Measurements from ENCODE around the gene JAM2.

The JAM2 gene

DNA sequence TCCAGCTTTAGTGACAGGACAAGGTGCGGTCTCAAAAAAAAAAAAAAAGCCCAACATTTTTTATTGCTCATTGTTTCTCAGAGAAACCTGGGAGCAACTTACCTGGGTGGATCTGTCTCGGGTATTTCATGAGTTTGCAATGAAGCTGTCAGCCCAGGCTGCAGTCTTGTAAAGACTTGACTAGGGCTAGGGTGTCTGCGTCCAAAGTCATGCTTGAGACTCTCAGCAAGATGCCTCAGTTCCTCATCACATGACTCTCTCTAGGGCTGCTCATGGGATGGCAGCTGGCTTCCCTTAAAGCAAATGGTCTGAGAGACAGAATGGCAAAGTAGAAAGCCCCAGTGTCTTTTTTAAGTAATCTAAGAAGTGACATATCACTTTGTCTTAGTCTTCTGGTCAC, 103.8 kb downstream of the JAM2 start:
- H3K36me3 ChIP-seq (replicated peaks; ENCODE audit: low read depth, low read length), result peaks cover 6% of the 10 kb centered on the region
- no peaks in the 10 kb centered on the region for H4K20me1 ChIP-seq (ENCODE audit: insufficient read depth, low read length)
- TF ChIP-seq, protein P1, sequence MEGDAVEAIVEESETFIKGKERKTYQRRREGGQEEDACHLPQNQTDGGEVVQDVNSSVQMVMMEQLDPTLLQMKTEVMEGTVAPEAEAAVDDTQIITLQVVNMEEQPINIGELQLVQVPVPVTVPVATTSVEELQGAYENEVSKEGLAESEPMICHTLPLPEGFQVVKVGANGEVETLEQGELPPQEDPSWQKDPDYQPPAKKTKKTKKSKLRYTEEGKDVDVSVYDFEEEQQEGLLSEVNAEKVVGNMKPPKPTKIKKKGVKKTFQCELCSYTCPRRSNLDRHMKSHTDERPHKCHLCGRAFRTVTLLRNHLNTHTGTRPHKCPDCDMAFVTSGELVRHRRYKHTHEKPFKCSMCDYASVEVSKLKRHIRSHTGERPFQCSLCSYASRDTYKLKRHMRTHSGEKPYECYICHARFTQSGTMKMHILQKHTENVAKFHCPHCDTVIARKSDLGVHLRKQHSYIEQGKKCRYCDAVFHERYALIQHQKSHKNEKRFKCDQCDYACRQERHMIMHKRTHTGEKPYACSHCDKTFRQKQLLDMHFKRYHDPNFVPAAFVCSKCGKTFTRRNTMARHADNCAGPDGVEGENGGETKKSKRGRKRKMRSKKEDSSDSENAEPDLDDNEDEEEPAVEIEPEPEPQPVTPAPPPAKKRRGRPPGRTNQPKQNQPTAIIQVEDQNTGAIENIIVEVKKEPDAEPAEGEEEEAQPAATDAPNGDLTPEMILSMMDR (IDR thresholded peaks at IDR 0.05; ENCODE audit: low read depth, low read length), result no peak
- no peak for TF ChIP-seq EZH2phosphoT487 (IDR thresholded peaks at IDR 0.05; ENCODE audit: low read depth)
- H3K9ac ChIP-seq (ENCODE audit: low read length), result no peak overlapping the region
- no peak overlapping the region for H2AFZ ChIP-seq (ENCODE audit: low read depth, low read length)
- no peak overlapping the region for H3K27ac ChIP-seq (ENCODE audit: low read length)
- H3K4me1 ChIP-seq (ENCODE audit: low read length), result no peaks in the 10 kb centered on the region
- peaks cover 34% of the 10 kb centered on the region for H3K79me2 ChIP-seq (ENCODE audit: low read length)
- no peaks in the 10 kb centered on the region for H3K27me3 ChIP-seq (ENCODE audit: low read depth, low read length)
- H3K4me2 ChIP-seq (ENCODE audit: low read length), result no peak overlapping the region
- no peaks in the 10 kb centered on the region for H3K9me3 ChIP-seq (ENCODE audit: insufficient read depth, low read length)
- H3K4me3 ChIP-seq (ENCODE audit: low read length), result no peak overlapping the region

DNA sequence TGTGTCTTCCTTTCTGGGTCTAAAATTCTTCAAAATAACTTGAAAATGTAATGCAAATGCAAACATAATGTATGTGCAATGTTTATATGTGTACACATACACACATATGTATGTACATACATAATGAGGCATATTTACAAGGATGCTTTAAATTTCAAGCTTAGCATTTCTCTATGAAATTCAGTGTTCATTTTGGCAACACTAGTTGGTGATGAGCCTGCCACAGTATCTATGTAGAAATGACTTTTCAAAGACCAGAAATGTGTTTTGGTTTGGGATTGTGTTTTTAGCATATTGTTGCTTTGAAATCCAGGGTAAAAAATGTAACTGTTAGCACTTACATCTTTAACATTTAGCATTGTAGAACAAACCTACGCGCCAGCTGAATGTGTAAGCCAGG, 105.8 kb downstream of the JAM2 start:
- Histone ChIP-seq H2AFZ (ENCODE audit: low read depth, low read length) (no peak overlapping the region), H3K27me3 (ENCODE audit: low read depth, low read length) (no peaks in the 10 kb centered on the region), H3K9ac (ENCODE audit: low read length) (no peak overlapping the region), H3K4me2 (ENCODE audit: low read length) (no peak overlapping the region), H3K4me1 (ENCODE audit: low read length) (no peaks in the 10 kb centered on the region), H3K27ac (ENCODE audit: low read length) (no peak overlapping the region), H3K79me2 (ENCODE audit: low read length) (peaks cover 14% of the 10 kb centered on the region), H3K36me3 (replicated peaks; ENCODE audit: low read depth, low read length) (peaks cover 11% of the 10 kb centered on the region), H3K4me3 (ENCODE audit: low read length) (no peak overlapping the region), H4K20me1 (ENCODE audit: insufficient read depth, low read length) (no peaks in the 10 kb centered on the region), H3K9me3 (ENCODE audit: insufficient read depth, low read length) (no peaks in the 10 kb centered on the region)
- TF ChIP-seq EZH2phosphoT487 (IDR thresholded peaks at IDR 0.05; ENCODE audit: low read depth), result no peak
- TF ChIP-seq, protein P1 (IDR thresholded peaks at IDR 0.05; ENCODE audit: low read depth, low read length), result no peak

DNA sequence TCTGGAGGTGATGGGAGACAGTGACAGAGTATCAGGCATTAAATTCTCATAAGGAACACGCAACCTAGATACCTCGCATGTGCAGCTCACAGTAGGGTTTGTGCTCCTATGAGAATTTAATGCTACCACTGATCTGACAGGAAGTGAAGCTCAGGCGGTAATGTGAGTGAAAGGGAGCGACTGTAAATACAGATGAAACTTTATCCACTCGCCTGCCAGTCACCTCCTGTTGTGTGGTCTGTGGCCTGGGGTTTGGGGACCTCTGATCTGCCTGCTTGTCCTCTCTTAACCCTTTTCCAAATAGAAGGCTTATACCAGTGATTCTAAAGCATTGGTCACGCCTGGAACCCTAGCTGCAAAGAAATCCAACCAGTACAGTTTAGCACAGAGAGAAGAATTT, 111.0 kb downstream of the JAM2 start:
- Histone ChIP-seq H3K36me3 (replicated peaks; ENCODE audit: low read depth, low read length) (peaks cover 25% of the 10 kb centered on the region), H3K27ac (ENCODE audit: low read length) (no peak overlapping the region), H2AFZ (ENCODE audit: low read depth, low read length) (no peak overlapping the region), H4K20me1 (ENCODE audit: insufficient read depth, low read length) (no peaks in the 10 kb centered on the region), H3K79me2 (ENCODE audit: low read length) (no peaks in the 10 kb centered on the region), H3K4me1 (ENCODE audit: low read length) (no peaks in the 10 kb centered on the region), H3K4me2 (ENCODE audit: low read length) (no peak overlapping the region), H3K27me3 (ENCODE audit: low read depth, low read length) (no peaks in the 10 kb centered on the region), H3K4me3 (ENCODE audit: low read length) (no peak overlapping the region), H3K9me3 (ENCODE audit: insufficient read depth, low read length) (no peaks in the 10 kb centered on the region), H3K9ac (ENCODE audit: low read length) (no peak overlapping the region)
- no peak for TF ChIP-seq EZH2phosphoT487 (IDR thresholded peaks at IDR 0.05; ENCODE audit: low read depth)
- TF ChIP-seq, protein P1 (IDR thresholded peaks at IDR 0.05; ENCODE audit: low read depth, low read length), result no peak

DNA sequence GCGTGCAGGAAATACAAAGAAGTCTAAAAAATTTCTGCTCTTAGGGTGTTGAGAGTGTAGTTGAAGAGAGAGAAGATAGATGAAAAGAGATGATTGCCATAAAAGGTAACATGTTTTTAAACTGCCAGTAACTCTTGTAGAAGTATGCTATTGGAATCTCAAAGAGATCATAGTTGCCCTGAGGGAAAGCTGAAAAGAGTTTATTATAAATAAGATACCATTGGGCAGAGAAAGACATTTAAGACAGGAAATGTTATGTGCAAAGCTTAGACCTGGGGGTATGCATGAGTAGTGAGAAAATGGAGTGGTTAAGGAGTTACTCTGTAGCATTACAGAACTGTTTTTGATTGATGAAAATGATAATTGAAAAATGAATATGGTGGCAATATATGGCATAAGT, 113.4 kb downstream of the JAM2 start:
- H3K27me3 ChIP-seq (ENCODE audit: low read depth, low read length), result no peaks in the 10 kb centered on the region
- H4K20me1 ChIP-seq (ENCODE audit: insufficient read depth, low read length), result no peaks in the 10 kb centered on the region
- H3K4me2 ChIP-seq (ENCODE audit: low read length), result no peak overlapping the region
- H3K9me3 ChIP-seq (ENCODE audit: insufficient read depth, low read length), result no peaks in the 10 kb centered on the region
- TF ChIP-seq, protein P1 (IDR thresholded peaks at IDR 0.05; ENCODE audit: low read depth, low read length), result no peak
- no peak for TF ChIP-seq EZH2phosphoT487 (IDR thresholded peaks at IDR 0.05; ENCODE audit: low read depth)
- peaks cover 19% of the 10 kb centered on the region for H3K36me3 ChIP-seq (replicated peaks; ENCODE audit: low read depth, low read length)
- H3K79me2 ChIP-seq (ENCODE audit: low read length), result no peaks in the 10 kb centered on the region
- no peaks in the 10 kb centered on the region for H3K4me1 ChIP-seq (ENCODE audit: low read length)
- H3K9ac ChIP-seq (ENCODE audit: low read length), result no peak overlapping the region
- no peak overlapping the region for H3K27ac ChIP-seq (ENCODE audit: low read length)
- H2AFZ ChIP-seq (ENCODE audit: low read depth, low read length), result no peak overlapping the region
- no peak overlapping the region for H3K4me3 ChIP-seq (ENCODE audit: low read length)

All from OCI-LY3 (cell line).